H54 (cell line): ENCODE measurements around the gene SELENOH.

Experiments used
- DNase-seq: peaks from one replicate; pipeline ENCODE4 v3.0.0; 2011; ENCODE audit warnings: low spot score, mixed read lengths; ENCODE audit not compliant: insufficient read length
- FAIRE-seq: peaks from 3 replicates; lab custom pipeline; 2011; peaks lifted over from hg19 to GRCh38; lab: Jason Lieb, UNC
- POLR2A ChIP-seq: IDR thresholded peaks from 2 replicates; pipeline ENCODE4 v1.6.1; 2011; ENCODE audit warnings: low read depth, mild to moderate bottlenecking, low read length

Gene SELENOH

DNA sequence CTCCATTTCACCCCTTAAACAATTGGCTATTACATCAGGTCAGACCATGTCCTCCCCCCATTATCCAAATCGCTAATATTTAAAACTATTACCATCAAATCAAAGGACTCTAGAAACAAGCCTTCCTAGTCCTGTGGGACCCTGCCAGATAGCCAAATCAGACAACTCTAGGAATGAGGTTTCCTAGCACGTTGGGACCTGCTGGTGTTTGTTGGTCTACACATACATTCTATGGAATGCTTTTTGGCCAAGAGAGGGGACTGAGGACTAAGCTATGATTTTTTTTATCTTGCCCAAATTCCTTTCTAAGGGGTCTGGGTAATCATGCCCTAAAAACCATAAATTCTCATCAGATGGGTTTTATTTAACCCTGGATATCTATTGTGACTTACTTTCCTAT, 14.1 kb upstream of the SELENOH start:
- no peak for TF ChIP-seq POLR2A
- FAIRE-seq (no peak), DNase-seq (no peak)

DNA sequence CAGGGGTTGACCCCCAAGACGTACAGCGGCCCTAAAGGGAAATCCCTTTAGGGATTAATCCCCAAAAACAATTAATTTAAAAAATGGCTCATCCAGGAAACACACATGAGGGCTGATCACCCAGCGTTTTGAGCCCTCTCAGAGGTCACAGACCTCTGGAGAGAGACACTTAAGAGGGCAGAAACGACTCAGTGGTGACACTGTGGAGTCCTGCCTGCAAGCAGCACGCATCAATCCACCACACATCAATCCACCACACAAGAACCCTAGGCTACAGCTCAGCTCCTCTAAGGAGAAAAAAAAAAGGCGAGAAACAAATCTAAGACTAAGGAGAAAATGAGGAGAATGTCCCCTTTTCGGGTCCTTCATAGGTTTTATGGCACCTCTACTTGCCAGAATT, 12.5 kb upstream of the SELENOH start:
- no peak for FAIRE-seq
- no peak for DNase-seq
- no peak for TF ChIP-seq POLR2A

DNA sequence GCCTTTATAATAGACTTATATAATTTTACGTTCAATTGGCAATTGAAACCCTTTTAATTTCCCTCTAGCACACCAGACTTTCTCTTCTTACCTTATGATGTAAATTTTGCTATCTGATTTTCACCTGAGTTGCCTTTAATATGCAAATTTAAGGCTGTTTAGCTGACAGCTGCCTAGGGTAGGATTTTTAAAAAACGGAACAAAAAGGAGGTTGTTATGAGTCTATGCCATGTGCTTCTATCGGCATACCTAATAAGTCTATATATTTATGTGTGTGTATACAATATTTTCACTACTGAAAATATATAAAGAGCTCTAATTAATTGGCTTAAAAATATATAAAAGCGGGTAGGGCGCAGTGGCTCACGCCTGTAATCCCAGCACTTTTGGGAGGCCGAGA, 11.8 kb upstream of the SELENOH start:
- FAIRE-seq = no peak
- no peak for DNase-seq
- no peak for TF ChIP-seq POLR2A

DNA sequence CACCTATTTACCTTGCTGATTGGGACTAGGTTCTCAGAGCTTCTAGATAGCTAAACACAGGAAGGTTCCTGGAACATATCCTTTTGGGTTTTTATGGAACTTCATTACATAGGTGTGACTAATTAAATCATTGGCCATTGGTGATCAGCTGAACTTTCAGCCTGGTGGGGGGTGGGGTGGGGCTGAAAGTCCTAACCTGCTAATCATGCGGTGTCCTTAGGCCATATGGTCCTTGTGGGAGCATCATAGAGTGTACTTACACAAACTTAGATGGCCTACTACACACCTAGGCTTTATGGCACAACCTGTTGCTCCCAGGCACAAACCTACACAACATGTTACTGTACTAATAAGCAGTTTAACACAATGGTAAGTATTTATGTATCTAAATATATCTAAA, 8.6 kb upstream of the SELENOH start:
- no peak for TF ChIP-seq POLR2A
- no peak for FAIRE-seq
- DNase-seq = no peak

DNA sequence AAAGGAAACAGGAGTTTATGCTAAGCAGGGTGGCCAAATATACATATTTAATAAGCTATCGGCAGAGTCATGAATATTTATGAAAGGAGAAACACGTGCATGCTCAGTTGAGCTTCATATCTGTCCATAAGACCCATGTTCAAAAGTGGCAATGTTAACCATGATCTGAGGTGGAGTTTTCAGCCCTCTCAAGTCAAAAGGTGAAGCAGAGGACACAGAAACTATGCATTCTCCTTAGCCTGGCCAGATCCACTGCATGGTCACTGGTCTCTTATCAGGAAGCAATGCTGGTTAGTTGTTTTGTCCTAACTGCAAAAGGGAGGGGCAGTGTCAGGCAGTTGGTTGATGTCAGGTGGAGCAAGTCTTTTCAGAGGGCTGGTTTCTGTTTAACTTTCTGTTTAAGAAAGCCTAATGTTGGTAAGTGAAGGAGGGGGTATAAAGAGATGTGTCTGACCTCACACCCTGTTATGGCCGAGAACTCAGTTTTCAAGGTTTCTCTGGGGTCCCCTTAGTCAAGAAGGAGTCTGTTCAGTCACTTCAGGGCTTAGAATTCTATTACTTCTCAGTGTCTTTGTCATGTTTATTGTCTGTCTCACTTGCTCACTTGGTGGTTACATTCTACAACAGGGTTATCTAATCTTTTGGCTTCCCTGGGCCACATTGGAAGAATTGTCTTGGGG, 5.5 kb upstream of the SELENOH start:
- no peak for DNase-seq
- TF ChIP-seq POLR2A = no peak
- FAIRE-seq = no peak

DNA sequence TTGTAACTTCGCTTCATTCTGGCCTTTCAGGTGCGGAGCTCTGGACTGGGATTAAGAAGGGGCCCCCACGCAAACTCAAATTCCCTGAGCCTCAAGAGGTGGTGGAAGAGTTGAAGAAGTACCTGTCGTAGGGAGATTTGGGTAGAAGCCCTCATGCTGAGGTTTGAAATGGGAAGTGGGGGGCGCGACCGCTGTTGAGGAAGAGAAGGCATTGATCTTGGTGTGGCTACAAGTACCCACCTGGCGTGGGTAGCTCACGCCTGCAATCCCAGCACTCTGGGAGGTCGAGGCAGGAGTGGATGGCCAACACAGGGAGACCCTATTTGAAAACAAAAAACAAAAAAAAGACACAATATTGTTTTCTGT, 779 bp downstream of the SELENOH start:
- TF ChIP-seq POLR2A = no peak
- DNase-seq (no peak), FAIRE-seq (no peak)

DNA sequence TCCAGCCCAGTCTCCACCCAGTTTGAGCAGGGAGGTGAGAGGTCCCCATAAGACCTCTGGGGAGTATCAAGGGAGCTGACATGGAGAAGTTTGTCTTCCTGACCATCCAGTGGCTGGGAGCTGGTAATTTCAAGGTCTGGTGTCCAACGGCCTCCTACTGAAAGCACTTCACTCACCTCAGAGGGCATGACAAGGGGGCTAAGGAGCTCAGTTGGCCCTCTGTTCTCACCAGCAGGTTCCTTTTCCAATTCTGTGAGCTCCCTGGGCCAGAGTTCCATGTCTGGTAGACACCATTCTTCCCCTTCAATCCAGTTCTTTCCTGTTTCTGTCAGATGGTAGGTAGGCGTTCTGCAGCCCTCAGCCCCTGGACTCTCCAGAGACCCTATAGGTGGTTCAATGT, 3.1 kb downstream of the SELENOH start:
- FAIRE-seq (no peak), DNase-seq (no peak)
- TF ChIP-seq POLR2A = no peak

DNA sequence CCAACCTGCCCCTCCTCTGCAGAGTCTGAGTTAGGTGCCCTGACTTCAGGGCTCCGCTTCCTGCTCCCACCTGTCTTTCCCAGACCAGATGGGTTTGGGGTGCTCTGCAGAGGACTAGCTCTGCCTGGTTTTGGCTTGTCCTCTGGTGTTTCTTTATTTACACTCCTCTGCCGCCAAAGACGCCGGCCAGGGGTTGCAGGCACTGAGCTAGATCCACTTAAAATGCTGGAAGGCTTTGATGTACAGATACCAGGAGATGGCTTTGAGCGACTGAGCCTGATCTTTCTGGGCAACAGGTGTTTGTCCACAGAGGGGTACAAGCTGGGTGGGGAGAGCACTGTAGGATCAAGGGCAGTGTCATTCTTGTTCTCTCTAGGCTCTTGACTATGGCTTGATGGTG, 3.9 kb downstream of the SELENOH start:
- FAIRE-seq (no peak), DNase-seq (no peak)
- no peak for TF ChIP-seq POLR2A

DNA sequence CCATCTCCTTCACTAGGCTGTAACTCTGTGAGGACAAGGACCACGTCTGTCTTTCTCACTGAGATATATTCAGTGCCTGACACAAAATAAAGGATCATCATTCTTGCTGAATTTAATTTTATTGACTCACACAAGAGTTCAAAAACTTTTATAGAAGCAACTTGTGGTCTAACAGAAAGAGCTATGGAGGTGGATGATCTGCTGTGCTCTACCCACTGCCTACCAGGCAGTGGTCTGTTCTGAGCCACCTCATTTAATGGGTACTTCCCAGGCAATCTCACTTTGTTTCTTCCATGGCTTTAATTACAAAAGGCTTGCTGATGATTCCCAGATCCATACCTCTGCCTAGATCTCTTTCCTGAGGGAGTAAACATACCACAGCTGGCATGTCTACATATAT, 5.6 kb downstream of the SELENOH start:
- FAIRE-seq (no peak), DNase-seq (no peak)
- no peak for TF ChIP-seq POLR2A

DNA sequence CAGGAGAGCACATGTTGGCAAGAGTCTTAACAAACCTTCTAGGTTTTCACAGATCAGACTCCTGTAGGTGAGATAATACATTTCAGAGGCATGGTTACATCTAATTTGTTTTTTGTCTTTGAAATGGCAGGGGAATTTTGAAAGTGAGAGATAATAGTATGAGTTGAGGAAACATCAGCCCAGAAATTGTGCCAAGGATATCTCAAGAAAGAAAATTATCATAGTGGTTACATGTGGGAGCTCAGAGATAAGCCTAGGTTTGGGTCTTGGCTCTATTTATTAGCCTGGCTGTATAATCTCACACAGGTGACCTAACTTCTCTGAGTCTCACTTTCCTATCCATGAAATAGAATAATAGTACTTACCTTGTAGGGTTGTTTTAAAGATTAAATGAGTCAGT, 9.9 kb downstream of the SELENOH start:
- TF ChIP-seq POLR2A = no peak
- FAIRE-seq = no peak
- DNase-seq = no peak

DNA sequence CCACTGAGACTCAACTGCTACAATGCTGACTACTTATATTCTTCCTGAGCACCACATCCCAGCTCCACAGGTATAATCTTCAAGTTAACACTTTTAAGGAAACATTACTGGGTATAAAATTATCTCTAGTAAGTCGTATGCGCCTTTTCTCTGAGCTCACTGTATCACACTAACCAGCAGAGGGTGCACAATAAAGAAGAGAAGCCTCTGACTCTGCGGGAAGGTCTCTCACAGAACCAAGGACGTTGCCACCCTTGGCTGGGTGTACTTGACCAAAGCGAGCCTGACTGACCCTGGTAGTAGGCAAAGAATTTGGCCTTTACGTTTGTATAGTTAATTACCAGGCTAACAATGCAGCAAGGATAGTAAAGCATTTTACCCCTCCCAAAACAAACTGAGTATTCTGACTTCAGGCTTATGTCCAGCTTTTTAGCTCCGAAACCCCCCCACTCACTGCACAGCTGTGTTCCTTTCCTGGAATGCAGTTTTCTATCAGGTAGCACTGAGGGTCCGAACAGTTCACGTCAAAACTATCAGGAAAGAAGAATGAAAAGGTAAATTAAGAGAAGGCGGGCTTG, 10.5 kb downstream of the SELENOH start, which contains the start of gene BTBD18:
TSS of gene BTBD18 (minus strand) at position 144 of the 578 bp plus-strand sequence. CDS start 631 bp downstream, outside the sequence.
- DNase-seq (peak; percentile 19), FAIRE-seq (no peak)

DNA sequence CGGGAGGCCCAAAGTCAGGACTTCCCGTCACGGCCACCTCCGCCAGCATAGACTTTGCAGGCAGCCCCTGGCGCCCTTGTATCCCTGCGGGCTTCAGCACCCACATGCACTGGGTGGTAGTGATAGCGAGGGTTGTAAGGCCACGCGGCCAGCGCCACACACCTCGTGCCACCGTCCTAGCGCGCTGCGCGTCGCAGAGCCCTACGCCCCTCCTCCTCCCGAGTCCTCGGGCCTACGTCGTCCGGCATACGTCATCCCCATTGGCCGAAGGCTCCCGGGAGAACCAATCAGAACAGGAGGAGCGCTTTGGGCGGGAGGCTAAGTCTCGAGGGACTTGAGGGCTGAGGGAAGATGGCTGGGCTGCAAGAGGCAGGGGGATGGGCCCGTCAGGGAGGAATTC, 11.7 kb downstream of the SELENOH start:
- DNase-seq (no peak), FAIRE-seq (no peak)
- no peak for TF ChIP-seq POLR2A

More for the DNA sequence above, 10.5 kb downstream of the SELENOH start, which contains the start of gene BTBD18:
- no peak for TF ChIP-seq POLR2A

DNA sequence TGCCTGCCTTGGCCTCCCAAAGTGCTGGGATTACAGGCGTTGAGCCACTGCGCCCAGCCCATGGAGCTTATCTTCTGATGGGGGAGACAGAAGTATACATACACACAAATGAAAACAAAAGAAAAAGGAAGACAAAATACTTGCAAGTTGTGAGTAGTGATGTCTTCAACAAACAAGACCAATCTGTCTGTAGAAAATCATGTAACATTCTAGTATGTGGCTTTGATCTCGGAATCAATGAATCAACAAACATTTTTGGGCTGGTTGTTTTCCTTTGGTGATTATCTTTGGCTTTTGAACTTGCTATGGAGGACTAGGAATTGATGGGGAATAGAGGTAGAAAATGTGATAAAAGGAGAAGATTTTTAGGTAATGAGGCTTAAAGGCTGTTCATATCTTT, 16.9 kb downstream of the SELENOH start:
- DNase-seq = no peak
- no peak for TF ChIP-seq POLR2A
- no peak for FAIRE-seq

DNA sequence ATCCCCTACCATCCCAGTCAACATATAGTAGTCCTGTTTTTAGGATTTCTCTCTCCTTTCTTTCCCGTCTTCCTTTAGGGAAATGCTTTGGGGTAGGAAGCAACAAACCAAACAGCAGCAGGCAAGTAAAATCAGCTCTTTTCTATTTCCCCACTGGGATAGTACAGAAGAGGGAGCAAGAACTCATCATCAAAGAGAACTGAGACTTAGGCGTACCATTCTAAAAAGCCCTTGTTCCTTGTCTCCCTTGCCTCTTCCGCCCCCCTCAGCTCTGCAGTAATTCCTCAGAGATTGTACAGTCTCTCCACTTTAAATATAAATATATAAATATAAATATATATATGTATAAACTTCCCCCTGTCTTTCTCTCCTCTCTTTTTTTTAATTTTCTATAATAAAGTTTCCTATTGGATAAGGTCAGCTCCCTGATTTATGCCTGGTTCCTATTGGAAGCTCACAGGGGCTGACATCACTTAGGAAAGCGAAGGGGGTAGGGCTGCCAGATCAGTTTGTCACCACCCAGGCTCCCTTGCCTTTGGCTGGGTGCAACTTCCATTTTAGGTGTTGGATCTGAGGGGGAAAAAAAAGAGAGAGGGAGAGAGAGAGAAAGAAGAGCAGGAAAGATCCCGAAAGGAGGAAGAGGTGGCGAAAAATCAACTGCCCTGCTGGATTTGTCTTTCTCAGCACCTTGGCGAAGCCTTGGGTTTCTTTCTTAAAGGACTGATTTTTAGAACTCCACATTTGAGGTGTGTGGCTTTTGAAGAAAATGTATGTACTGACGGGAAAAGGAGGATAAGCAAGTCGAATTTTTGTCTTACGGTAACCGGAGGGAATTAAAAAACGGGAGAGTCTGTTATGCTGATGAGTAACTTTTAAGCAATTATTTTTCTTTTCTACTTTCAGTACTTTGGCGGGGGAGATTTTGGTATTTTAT, 20.3 kb downstream of the SELENOH start, which contains the start of gene CTNND1:
TSS of gene CTNND1 (plus strand) at position 502 of the 934 bp plus-strand sequence. CDS start 29,677 bp downstream, outside the sequence.
- TF ChIP-seq POLR2A = peak; percentile 61
- FAIRE-seq (peak; percentile 27), DNase-seq (peak; percentile 85)
